Measurements from ENCODE around the gene MTMR1. TPM values are rescaled to one million over a fixed set of nuclear protein-coding genes. Genes with fewer than 3 reads are reported as not detected.

Gene MTMR1
- polyA plus RNA-seq, 1 donor from 2014 or later, result 34.7 TPM

GRCh38 chrX:150736475-150736874, 43.3 kb downstream of the MTMR1 start:
- Histone ChIP-seq H3K9me3 (ENCODE audit: low read length) (no peaks in the 10 kb centered on the region), H2AFZ (ENCODE audit: low read depth, low read length) (no peak overlapping the region), H3K9ac (ENCODE audit: low read length) (no peak overlapping the region), H3K4me2 (ENCODE audit: low read length) (no peak overlapping the region), H4K20me1 (ENCODE audit: insufficient read depth) (no peaks in the 10 kb centered on the region), H3K4me3 (ENCODE audit: low read length) (no peak overlapping the region), H3K79me2 (replicated peaks; ENCODE audit: insufficient read depth, low read length) (no peaks in the 10 kb centered on the region), H3F3A (ENCODE audit: insufficient read depth, low read length, poor library complexity, severe bottlenecking) (no peaks in the 10 kb centered on the region), H3K27ac (ENCODE audit: low read length) (no peak overlapping the region), H3K27me3 (ENCODE audit: insufficient read depth, low read depth, low read length) (no peaks in the 10 kb centered on the region), H3K36me3 (ENCODE audit: insufficient read depth, low read length) (no peaks in the 10 kb centered on the region), H3K9me2 (ENCODE audit: insufficient read depth, low read length) (no peaks in the 10 kb centered on the region)
- TF ChIP-seq CTCF (IDR thresholded peaks at IDR 0.05; ENCODE audit: poor library complexity, severe bottlenecking), result no peak
- TF ChIP-seq SMC3 (conservative IDR thresholded peaks at IDR 0.05; ENCODE audit: poor library complexity), result no peak
- TF ChIP-seq TAF1 (IDR thresholded peaks at IDR 0.05; ENCODE audit: low read depth), result no peak
- no peak for TF ChIP-seq EP300 (conservative IDR thresholded peaks at IDR 0.05; ENCODE audit: poor library complexity, severe bottlenecking)
- TF ChIP-seq RAD21 (conservative IDR thresholded peaks at IDR 0.05), result no peak
- TF ChIP-seq EZH2 (IDR thresholded peaks at IDR 0.05; ENCODE audit: borderline replicate concordance, insufficient read depth, low read length, poor library complexity, severe bottlenecking), result no peak
- TF ChIP-seq REST (IDR thresholded peaks at IDR 0.05; ENCODE audit: borderline replicate concordance), result no peak
- TF ChIP-seq POLR2AphosphoS5 (IDR thresholded peaks at IDR 0.05), result no peak
- TF ChIP-seq MXI1 (conservative IDR thresholded peaks at IDR 0.05; ENCODE audit: poor library complexity, severe bottlenecking), result no peak

- Histone ChIP-seq H3K4me2 (ENCODE audit: low read length) (no peak overlapping the region), H4K20me1 (ENCODE audit: insufficient read depth) (no peaks in the 10 kb centered on the region), H3K4me3 (ENCODE audit: low read length) (no peak overlapping the region), H3K36me3 (ENCODE audit: insufficient read depth, low read length) (no peaks in the 10 kb centered on the region), H3K79me2 (replicated peaks; ENCODE audit: insufficient read depth, low read length) (no peaks in the 10 kb centered on the region), H3K9me3 (ENCODE audit: low read length) (no peaks in the 10 kb centered on the region), H3K27ac (ENCODE audit: low read length) (no peak overlapping the region), H3K9ac (ENCODE audit: low read length) (no peak overlapping the region), H2AFZ (ENCODE audit: low read depth, low read length) (no peak overlapping the region), H3F3A (ENCODE audit: insufficient read depth, low read length, poor library complexity, severe bottlenecking) (no peaks in the 10 kb centered on the region), H3K27me3 (ENCODE audit: insufficient read depth, low read depth, low read length) (no peaks in the 10 kb centered on the region), H3K9me2 (ENCODE audit: insufficient read depth, low read length) (no peaks in the 10 kb centered on the region)
- TF ChIP-seq RAD21 (conservative IDR thresholded peaks at IDR 0.05) (no peak), REST (IDR thresholded peaks at IDR 0.05; ENCODE audit: borderline replicate concordance) (no peak), EZH2 (IDR thresholded peaks at IDR 0.05; ENCODE audit: borderline replicate concordance, insufficient read depth, low read length, poor library complexity, severe bottlenecking) (no peak), TAF1 (IDR thresholded peaks at IDR 0.05; ENCODE audit: low read depth) (no peak), EP300 (conservative IDR thresholded peaks at IDR 0.05; ENCODE audit: poor library complexity, severe bottlenecking) (no peak), CTCF (IDR thresholded peaks at IDR 0.05; ENCODE audit: poor library complexity, severe bottlenecking) (no peak), POLR2AphosphoS5 (IDR thresholded peaks at IDR 0.05) (no peak), MXI1 (conservative IDR thresholded peaks at IDR 0.05; ENCODE audit: poor library complexity, severe bottlenecking) (no peak), SMC3 (conservative IDR thresholded peaks at IDR 0.05; ENCODE audit: poor library complexity) (no peak)
Measured at GRCh38 chrX:150752124-150752523, 58.9 kb downstream of the MTMR1 start.

All from neural cell (in vitro differentiated cells).